GM12874 (cell line): ENCODE measurements around the gene PHF24.
A peak's percentile ranks its signal among the peaks of the same experiment; 100 is the strongest.

Source experiments
- CTCF ChIP-seq: IDR thresholded peaks from 2 replicates; pipeline ENCODE4 v1.5.1; 2011; ENCODE audit warnings: low read depth, mild to moderate bottlenecking, control low read depth, low read length, moderate library complexity; ENCODE audit not compliant: insufficient read depth

Gene PHF24

DNA sequence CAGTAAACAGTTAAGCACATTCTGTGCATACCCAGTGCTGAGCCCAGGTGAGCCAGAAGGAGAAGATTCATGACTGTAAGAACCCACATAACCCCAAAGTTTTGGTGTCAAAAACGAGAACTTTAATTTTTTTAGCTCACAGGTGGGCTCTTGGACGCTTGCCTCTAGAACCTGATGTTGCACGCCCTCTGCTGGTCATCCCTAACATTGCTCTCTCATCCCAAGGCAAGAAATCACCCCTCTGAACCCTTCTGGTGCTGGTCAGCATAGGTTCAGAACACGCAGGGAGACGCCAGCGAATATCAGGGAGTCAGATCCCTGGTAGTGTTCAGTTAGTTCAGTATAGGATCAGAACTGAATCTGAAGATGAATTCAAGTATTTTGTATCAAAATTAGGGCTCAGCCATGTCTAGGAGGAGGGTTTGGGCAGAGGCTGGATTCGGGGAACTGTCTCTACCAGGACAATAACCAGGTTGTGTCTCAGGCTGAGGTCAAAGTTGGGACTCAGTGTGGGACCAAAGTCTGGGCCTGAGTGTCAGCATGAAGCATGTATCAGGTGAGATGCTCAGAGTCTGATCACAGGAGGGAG, 27.3 kb downstream of the PHF24 start:
- peak; percentile 81 for TF ChIP-seq CTCF

DNA sequence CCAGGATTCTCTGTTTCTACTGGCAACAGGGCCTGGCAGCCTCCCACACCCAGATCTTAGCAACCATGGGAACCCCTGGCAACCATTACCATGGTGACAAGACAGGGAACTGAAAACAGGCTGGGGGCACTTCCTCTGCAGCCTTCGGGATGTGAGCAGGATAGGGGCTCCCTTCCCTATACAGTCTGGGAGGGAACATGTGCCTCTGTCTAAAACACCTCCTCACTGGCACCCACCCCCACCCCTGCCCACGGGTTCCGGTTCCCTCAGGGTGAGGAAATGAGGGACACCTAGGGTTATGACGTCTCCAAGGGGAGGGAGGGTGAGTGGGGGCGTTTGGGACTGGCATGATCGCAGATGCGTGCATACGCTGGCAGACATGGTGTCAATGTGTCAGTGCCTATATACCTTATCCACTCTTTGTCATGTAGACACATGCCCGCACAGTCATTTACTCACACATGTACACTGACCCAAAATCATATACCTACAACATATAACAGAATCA, 28.5 kb downstream of the PHF24 start:
- TF ChIP-seq CTCF: no peak

DNA sequence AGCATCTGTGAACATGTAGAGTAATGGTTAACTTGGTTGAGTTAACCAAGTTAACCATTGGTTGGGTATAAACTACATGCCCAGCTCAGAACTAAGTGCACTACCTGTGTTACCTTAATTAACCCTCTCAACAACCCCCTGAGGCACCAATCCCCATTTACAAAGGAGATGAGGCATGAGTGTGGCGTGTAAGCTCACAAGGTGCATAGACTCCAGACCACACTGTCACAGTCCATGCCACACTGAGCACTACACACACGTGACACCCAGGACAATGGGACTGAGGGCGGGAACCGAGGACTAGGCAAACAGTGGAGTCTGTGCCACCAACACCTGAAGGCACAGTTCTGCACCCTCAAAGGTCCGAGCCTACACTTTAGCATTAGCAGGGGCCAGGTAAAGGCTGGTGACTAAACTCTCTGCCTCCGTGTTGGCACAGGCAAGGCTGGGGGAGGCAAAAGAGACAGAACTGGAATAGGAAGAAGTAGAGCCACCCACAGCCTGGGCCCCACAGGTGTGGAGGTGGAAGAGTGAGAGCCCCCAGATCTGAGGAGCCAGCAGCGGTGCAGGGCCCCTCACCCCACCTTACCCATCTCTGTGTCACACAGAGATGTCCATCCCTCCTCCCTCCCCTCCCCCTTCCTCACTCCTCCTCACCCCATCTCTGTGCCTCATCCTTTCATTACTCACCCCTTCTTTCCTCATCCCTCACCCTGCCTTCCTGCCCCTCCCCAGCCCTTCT, 29.2 kb downstream of the PHF24 start:
- TF ChIP-seq CTCF: no peak

DNA sequence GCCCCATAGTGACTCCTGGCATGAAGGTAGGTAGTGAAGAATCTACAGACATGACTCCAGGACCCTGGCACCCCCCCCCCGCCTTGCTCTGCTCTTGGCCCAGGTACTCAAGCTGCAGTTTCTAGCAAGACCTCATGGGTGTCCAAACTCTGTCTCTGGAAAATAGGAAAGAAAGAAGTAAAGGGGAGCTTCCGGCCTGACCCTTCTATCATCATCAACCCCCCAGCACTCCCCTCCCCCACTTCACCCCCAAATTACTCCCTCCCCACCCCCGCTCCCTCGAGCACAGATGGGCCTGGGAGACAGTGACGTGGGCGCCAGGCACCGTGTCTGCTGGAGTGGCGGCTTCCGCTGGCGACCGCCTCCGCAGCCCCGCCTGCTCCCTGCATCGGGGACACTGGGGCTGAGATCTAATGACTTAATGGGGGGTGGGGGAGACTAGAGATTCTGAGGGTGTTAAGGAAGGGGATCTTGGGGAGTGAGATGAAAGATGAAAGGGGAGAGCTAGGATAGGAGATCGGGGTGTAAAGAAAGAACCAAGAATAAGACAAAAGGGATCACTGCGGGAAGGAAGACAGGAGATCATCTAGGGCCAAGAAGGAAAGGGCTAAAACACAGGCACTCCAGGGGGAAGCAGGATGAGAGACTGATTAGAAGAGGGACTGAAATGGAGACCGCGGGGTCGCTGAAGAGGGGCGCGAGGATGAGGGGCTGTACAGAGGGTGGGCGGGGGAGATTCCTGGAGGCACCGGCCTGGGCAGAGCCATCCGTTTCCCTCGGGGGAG, 30.3 kb downstream of the PHF24 start:
- TF ChIP-seq CTCF: no peak

DNA sequence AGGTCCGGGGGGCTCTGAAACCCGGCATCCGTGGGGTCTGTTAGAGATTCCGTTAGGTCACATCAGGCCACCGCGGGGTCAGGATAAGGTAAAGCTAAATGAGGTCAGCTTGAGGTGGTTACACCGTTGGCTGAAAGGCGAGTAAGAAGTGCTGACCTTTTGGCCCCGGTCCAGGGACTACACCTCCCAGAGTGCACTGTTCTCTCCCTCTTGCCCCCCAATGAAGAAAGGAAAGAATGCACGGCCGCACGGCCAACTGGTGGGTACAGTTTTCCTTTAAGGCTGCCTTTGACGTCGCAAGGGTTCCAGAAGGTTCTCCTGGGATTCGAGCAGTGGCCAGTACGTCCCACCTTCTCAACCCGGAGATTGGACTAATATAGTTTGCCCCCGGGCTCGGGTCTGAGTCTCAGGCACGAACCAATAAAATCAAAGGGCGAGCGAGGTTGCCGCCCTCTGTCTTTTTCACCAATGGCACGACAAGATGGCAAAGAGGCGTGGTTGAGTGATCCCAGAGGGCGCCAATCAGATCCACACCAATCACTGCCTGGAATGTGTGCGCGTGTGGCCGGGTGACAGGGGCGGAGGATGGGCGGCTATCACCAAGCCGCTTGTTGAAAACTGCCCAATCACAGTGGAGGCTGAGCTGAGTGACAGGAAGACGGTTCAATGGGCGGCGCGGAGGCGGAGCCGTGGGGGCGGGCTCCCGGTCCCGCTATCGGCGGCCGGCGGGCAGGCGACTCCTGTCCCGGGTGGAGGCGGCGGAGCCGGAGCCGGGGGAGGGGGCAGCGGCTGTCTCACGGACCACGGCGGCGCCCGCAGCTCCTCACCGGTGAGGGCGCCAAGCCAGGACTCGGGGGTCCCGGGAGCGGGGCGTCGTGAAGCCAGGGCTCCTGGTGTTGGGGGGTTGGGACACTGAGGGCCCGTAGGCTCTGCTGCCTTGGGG, 31.2 kb downstream of the PHF24 start, which contains the start of gene DNAJB5:
Gene DNAJB5 (plus strand): TSS at position 743 of the 943 bp plus-strand sequence. CDS start 886 bp downstream, outside the sequence.
- TF ChIP-seq CTCF: no peak

GRCh38 chr9:34989946-34990635, 32.0 kb downstream of the PHF24 start:
- no peak for TF ChIP-seq CTCF
